Retinal pigment epithelial cell (primary cell): ENCODE measurements around the gene MADD.

ENCODE experiments used
- DNase-seq: peaks from one replicate; pipeline ENCODE4 v3.0.0-alpha.2; 2010; ENCODE audit warnings: low read depth
- H3K4me3 ChIP-seq: 2 replicates; pipeline ENCODE4 v1.5.1; 2011; ENCODE audit warnings: mild to moderate bottlenecking, low read length, control low read depth, moderate library complexity
- CTCF ChIP-seq: conservative IDR thresholded peaks from 2 replicates; pipeline ENCODE4 v1.5.1; 2011; ENCODE audit warnings: low read depth, low read length, control low read depth, inconsistent platforms

The MADD gene

DNA sequence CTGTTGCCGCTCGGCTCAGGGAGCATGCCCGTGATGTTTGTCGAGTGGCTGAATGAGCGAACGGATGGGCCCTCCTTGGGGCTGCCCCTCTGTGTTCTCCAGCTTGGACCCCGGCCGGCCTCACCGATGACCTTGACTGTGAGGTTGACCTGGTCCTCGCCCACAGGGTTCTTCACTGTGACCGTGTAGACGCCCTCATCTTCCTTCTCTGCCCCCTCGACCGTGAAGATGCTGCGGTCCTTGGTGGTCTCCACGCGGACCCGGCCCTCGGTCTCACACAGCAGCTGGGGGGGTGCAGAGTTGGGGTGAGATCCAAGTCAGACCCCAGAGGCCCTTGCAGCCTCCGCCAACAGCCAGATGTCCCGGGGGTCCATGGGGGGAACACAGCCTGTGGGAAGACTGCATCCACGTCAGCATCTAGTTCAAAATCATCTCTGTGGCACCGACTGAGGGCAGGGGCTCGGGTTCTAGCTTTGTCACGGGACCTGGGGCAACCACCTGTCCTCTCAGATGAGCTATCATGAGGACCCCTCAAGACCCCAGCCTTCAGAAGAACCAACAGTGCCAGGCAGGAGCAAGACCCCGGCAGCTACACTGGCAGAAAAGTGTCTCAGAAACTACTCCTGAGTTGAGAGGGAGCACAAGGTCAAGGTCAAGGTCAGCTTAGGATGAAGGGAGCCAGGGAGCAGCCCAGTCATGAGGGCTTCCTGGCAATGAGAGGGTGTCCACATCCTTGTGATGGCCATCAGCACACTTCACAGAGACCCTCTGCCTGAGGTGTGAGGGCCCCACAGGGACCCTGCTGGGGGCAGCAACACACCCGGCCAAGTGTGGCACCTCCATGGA lies 68.7 kb downstream of the MADD start:
- H3K4me3 ChIP-seq, result no peak overlapping the region
- no peak for DNase-seq
- no peak for TF ChIP-seq CTCF

DNA sequence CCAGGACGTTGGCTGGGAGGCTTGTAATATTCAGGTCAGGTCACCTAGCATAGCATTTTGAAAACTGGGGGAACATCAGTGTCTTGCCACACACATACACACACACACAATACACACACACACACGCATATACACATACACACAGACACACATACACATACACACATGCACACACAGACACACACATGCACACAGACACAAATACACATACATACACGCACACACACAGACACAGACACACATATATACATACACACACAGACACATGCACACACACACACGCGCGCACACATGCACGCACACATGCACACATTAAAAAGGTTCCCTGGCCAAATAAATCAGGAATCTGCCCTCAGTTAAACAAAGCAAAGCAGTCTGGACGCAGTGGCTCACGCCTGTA lies 70.1 kb downstream of the MADD start:
- DNase-seq, result no peak
- no peak for TF ChIP-seq CTCF
- no peak overlapping the region for H3K4me3 ChIP-seq

GRCh38 chr11:47340980-47341775 lies 71.2 kb downstream of the MADD start:
- no peak for TF ChIP-seq CTCF
- H3K4me3 ChIP-seq, result no peak overlapping the region
- no peak for DNase-seq

DNA sequence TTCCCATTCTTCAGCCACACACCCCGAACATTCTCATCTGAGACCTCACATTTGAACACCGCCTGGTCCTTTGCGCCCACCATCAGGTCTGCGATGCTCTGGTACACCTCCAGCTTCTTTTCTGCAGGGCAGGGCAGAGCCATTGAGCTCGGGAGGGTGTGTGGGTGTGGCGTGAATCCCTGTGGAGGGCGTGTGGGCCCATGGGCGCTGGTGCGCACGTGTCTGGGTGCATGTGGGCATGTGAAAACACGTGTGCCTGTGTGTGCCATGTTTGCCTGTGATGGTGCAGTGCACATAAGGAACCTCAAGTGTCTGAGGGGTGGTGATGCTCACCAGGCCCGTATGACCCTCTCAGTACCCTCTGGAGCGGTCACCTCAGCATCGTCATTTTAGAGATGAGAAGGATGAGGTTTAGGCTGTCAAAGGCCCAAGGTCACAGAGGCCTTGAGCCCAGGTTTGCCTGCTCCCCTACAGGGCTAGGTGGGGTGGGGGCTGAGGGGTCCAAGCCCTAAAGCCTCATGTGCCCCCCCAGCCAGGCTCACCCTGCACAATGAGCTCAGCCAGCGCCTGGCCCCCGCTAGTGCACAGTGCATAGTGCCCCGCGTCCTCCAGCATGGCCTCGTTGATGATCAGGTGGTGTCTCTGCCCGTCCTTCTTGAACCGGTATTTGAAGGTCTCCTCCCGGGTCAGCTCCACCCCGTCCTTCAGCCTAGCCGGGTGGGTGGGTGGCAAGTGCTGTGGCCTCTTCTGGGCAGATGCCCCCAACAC lies 72.3 kb downstream of the MADD start:
- no peak for DNase-seq

DNA sequence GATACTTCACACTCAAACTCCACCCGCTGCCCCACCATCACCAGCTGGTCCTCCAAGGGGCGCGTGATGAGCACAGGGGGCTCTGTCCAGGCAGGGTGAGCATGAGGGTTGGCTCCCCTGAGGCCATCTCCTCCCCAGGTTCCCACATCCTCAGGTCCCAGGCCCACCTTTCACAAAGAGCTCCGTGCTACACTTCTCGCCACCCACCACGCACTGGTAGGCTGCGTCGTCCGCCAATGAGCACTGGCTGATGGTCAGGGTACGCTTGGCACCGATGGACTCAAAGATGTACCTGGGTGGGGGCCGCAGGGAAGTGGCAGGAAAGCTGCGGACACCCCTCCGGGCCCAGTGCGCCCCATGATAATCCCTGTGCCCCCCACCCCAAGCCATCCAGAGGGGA lies 72.9 kb downstream of the MADD start:
- TF ChIP-seq CTCF, result no peak
- no peak for DNase-seq
- no peak overlapping the region for H3K4me3 ChIP-seq

More for the DNA sequence above, 72.3 kb downstream of the MADD start:
- no peak for TF ChIP-seq CTCF
- no peak overlapping the region for H3K4me3 ChIP-seq

DNA sequence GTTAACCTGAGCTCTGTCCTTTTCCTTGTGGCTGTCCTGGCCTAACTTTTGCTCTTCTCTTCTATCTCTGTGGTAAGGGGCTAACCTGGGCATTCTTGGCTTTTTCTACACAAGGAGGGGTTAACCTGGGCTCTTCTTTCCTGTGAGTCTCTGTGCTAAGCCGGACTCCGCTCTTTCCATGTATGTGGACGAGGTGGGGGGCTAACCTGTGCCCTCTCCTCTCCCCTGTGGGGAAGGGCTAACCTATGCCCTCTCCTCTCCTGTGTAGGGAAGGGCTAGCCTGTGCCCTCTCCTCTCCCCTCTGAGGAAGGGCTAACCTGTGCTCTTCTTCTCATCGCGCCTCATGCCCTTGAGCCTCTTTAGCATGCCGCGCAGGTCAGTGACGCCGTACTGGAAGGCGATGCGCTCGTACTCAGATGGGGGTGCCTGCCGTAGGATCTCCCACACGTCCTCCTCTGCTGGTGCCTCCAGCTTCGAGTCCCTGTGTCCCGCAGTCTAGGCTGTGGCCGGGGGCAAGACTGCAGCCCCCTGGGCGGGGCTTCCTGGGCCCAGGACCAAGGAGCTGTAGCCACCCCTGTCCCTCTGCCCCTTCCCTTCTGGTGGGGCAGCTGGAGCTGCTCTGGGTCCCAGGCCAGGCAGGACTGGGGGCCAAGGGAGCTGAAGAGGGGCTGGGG lies 76.1 kb downstream of the MADD start:
- TF ChIP-seq CTCF, result no peak
- no peak for DNase-seq
- H3K4me3 ChIP-seq, result no peak overlapping the region
